PC-9 (cell line): ENCODE data around the gene RBM18.

ENCODE experiments used
- CTCF ChIP-seq: fragments of 200-600 bp; sonication (generic); conservative IDR thresholded peaks from 2 replicates; pipeline ENCODE4 v1.6.1; 2017; ENCODE audit warnings: mixed run types, antibody characterized with exemption, mild to moderate bottlenecking, moderate library complexity
- EZH2 ChIP-seq: fragments of 200-600 bp; sonication (generic); IDR thresholded peaks from 2 replicates; pipeline ENCODE4 v1.8.0; 2017; ENCODE audit warnings: antibody characterized with exemption, low read depth

DNA sequence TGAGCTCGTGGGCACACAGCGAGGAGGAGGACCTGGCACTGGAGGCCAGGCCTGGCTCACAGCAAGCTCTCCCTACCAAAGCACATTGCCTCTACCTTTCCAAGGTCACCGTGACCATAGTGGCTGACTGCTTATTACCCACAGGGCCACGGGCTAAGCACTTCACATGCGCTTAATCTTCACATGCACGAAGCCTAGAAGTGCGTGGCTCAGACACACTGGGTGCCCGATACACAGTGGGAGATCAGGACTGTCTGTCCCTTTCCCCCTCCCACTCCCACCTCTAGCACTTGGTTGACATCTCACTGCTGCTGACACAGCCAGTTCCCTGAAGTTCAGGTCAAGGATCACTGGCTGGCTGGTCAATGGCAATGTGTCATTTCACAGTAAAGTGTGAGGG, 59.5 kb downstream of the RBM18 start:
- TF ChIP-seq CTCF: no peak
- TF ChIP-seq EZH2: no peak
